DND-41 (cell line): ENCODE results near the gene SLC2A9.

Experiments used
- ATAC-seq: fragments of 200-7000 bp; cut with Tn5 transposase; 3 replicates; pipeline ENCODE4 v1.9.1; 2021; ENCODE audit warnings: low read depth; ENCODE audit not compliant: insufficient read depth
- DNase-seq: peaks from one replicate; pipeline ENCODE4 v3.0.0-alpha.2; 2020
- H2AFZ ChIP-seq: 2 replicates; pipeline ENCODE4 v1.6.0; 2012; ENCODE audit warnings: low read depth, low read length
- H3K27ac ChIP-seq: 2 replicates; pipeline ENCODE4 v1.5.1; 2012; ENCODE audit warnings: low read length, inconsistent platforms
- H3K27me3 ChIP-seq: fragments of 200-600 bp; sonication (generic); 2 replicates; pipeline ENCODE4 v1.6.0; 2012; ENCODE audit warnings: low read length, mild to moderate bottlenecking, inconsistent platforms; ENCODE audit not compliant: insufficient read depth, poor library complexity
- H3K36me3 ChIP-seq: 2 replicates; pipeline ENCODE4 v1.5.1; 2012; ENCODE audit warnings: low read length, inconsistent platforms; ENCODE audit not compliant: insufficient read depth
- H3K4me1 ChIP-seq: 2 replicates; pipeline ENCODE4 v1.5.1; 2012; ENCODE audit warnings: mild to moderate bottlenecking, low read length; ENCODE audit not compliant: insufficient read depth
- H3K4me2 ChIP-seq: 2 replicates; pipeline ENCODE4 v1.6.0; 2012; ENCODE audit warnings: mild to moderate bottlenecking, moderate library complexity, low read length, inconsistent platforms; ENCODE audit not compliant: insufficient read depth
- H3K4me3 ChIP-seq, 2 experiments: fragments of 200-600 bp in 1 of 2; shearing (Covaris generic) in 1 of 2; 2 replicates each; pipeline ENCODE4 v1.5.1; 2012 to 2016; ENCODE audit warnings: inconsistent platforms in 2 of 2, low read length in 2 of 2, mild to moderate bottlenecking in 2 of 2, low read depth in 1 of 2, moderate library complexity in 1 of 2
- H3K79me2 ChIP-seq: 2 replicates; pipeline ENCODE4 v1.6.0; 2012; ENCODE audit warnings: low read length, inconsistent platforms; ENCODE audit not compliant: insufficient read depth
- H3K9ac ChIP-seq: 2 replicates; pipeline ENCODE4 v1.6.0; 2012; ENCODE audit warnings: low read depth, mild to moderate bottlenecking, inconsistent platforms, low read length, moderate library complexity
- H3K9me3 ChIP-seq: 2 replicates; pipeline ENCODE4 v1.5.1; 2012; ENCODE audit warnings: low read length, moderate library complexity, mild to moderate bottlenecking, inconsistent platforms; ENCODE audit not compliant: insufficient read depth, severe bottlenecking
- H4K20me1 ChIP-seq: 2 replicates; pipeline ENCODE4 v1.6.0; 2012; ENCODE audit warnings: low read length; ENCODE audit not compliant: insufficient read depth
- EZH2 ChIP-seq: IDR thresholded peaks from 3 replicates; pipeline ENCODE4 v1.6.1; 2012; ENCODE audit warnings: borderline replicate concordance, low read depth, mild to moderate bottlenecking, moderate library complexity, low read length, inconsistent platforms; ENCODE audit not compliant: severe bottlenecking
- TF ChIP-seq, protein P1 (sequence below): IDR thresholded peaks from 2 replicates; pipeline ENCODE4 v1.5.1; 2012; ENCODE audit warnings: borderline replicate concordance, low read length, moderate library complexity, mild to moderate bottlenecking; ENCODE audit not compliant: poor library complexity, severe bottlenecking; ENCODE audit errors: extremely low read depth

SLC2A9 gene

DNA sequence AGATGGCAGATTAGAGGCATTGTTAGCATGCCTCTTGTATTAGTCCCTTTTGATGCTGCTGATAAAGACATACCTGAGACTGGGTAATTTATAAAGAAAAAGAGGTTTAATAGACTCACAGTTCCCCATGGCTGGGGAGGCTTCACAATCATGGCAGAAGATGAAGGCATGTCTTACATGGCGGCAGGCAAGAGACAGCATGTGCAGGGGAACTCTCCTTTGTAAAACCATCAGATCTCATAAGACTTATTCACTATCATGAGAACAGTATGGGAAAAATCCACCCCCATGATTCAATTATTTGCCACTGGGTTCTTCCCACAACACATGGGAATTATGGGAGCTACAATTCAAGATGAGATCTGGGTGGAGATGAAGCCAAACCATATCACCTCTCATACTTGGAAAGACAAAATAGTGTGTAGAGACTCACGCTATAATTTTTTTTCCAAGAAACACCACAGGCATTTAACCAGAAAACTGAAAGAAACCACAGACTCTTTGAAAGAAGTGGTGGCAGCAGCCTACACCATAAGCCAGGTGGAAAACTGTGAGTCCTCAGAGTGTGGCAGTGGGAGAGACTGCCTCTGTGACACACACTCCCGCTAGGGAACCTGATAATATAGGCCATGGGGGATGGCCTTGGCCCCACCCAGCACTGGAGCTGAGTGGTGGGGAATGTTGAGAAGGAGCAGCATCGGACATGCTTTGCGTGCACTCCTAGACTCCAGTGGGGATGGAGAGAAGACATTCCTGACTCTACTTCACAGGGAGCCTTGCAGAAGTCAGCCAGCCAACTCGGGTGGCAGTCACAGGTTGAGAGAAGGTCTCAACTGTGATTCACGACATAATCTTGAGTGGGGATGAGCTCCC lies 51.5 kb downstream of the SLC2A9 start:
- no peaks in the 10 kb centered on the region for H3K36me3 ChIP-seq
- H3K4me3 ChIP-seq = no peak overlapping the region
- no peak overlapping the region for H3K9ac ChIP-seq
- TF ChIP-seq EZH2 = no peak
- TF ChIP-seq, protein P1, sequence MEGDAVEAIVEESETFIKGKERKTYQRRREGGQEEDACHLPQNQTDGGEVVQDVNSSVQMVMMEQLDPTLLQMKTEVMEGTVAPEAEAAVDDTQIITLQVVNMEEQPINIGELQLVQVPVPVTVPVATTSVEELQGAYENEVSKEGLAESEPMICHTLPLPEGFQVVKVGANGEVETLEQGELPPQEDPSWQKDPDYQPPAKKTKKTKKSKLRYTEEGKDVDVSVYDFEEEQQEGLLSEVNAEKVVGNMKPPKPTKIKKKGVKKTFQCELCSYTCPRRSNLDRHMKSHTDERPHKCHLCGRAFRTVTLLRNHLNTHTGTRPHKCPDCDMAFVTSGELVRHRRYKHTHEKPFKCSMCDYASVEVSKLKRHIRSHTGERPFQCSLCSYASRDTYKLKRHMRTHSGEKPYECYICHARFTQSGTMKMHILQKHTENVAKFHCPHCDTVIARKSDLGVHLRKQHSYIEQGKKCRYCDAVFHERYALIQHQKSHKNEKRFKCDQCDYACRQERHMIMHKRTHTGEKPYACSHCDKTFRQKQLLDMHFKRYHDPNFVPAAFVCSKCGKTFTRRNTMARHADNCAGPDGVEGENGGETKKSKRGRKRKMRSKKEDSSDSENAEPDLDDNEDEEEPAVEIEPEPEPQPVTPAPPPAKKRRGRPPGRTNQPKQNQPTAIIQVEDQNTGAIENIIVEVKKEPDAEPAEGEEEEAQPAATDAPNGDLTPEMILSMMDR = no peak
- H2AFZ ChIP-seq = no peak overlapping the region
- H4K20me1 ChIP-seq = no peaks in the 10 kb centered on the region
- H3K4me1 ChIP-seq = peaks cover 15% of the 10 kb centered on the region
- ATAC-seq (peak; percentile 97), DNase-seq (peak; percentile 67)
- H3K9me3 ChIP-seq = peaks cover 2% of the 10 kb centered on the region
- H3K4me2 ChIP-seq = no peak overlapping the region
- H3K27me3 ChIP-seq = no peaks in the 10 kb centered on the region
- H3K27ac ChIP-seq = peak overlapping the region; percentile 4; the same call in 1 of the 2 replicates
- no peaks in the 10 kb centered on the region for H3K79me2 ChIP-seq

DNA sequence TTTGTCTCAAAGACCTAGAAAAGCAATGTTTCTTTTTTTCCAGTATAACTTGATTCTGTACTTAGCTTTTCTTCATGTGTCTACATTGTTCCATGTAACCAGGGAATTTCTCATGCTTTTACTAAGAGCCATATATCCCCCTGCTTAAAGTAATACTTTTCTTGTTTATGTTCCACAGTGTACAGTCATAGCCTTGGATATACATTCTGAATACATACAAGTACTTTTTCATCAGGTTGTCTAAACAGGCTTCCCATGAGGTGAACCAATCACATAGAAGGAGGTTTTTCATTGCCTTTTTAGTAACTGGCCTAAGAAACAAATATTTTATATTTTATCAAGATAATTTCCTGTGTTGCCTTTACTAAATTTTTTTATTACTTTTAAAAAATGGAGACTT lies 52.8 kb downstream of the SLC2A9 start:
- Histone ChIP-seq H3K9me3 (peaks cover 2% of the 10 kb centered on the region), H3K4me1 (peaks cover 15% of the 10 kb centered on the region), H3K9ac (no peak overlapping the region), H3K27me3 (no peaks in the 10 kb centered on the region), H4K20me1 (no peaks in the 10 kb centered on the region), H3K27ac (no peak overlapping the region), H3K79me2 (no peaks in the 10 kb centered on the region), H3K4me2 (no peak overlapping the region), H3K36me3 (no peaks in the 10 kb centered on the region), H2AFZ (no peak overlapping the region), H3K4me3 (no peak overlapping the region)
- ATAC-seq (no peak), DNase-seq (no peak)
- TF ChIP-seq, protein P1 = no peak
- no peak for TF ChIP-seq EZH2

DNA sequence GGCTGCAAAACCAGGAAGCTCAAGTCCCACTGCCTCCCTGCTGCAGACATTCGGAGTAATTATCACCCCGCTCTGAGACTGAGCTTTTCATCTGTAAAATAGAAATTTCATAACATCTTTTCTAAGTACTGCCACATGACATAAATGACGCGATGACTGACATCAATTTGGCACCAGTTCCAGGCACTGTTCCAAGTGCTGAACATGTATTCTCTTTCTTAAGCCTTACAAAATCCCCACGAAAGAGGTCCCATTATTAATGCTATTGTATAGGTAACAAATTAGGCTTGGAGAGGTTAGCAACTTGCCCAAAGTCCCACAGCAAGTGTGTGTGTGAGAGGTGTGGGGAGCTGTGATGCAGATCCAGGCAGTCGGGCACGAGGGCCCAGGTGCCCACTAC lies 56.4 kb downstream of the SLC2A9 start:
- Histone ChIP-seq H3K36me3 (no peaks in the 10 kb centered on the region), H3K27ac (no peak overlapping the region), H2AFZ (no peak overlapping the region), H3K27me3 (no peaks in the 10 kb centered on the region), H4K20me1 (no peaks in the 10 kb centered on the region), H3K4me2 (no peak overlapping the region), H3K9me3 (no peaks in the 10 kb centered on the region), H3K79me2 (no peaks in the 10 kb centered on the region), H3K9ac (no peak overlapping the region), H3K4me3 (no peak overlapping the region), H3K4me1 (peaks cover under 1% of the 10 kb centered on the region)
- ATAC-seq = no peak
- no peak for DNase-seq
- TF ChIP-seq, protein P1 = no peak
- no peak for TF ChIP-seq EZH2
